Neuron (in vitro differentiated cells): Measurements from ENCODE around the gene CWC15.
"Not testable (repeated sequence)": the region's sequence is repeated elsewhere in the genome, so short reads cannot be mapped to it uniquely, and the experiment has no call there.

Experiments used
- H2AFZ ChIP-seq: one replicate; pipeline ENCODE4 v1.6.1; 2013; ENCODE audit warnings: low read depth, mild to moderate bottlenecking, inconsistent platforms, low read length, moderate library complexity
- H3K27me3 ChIP-seq: one replicate; pipeline ENCODE4 v1.6.1; 2013; ENCODE audit warnings: low read length; ENCODE audit not compliant: insufficient read depth
- H3K36me3 ChIP-seq: one replicate; pipeline ENCODE4 v1.6.1; 2013; ENCODE audit warnings: low read length; ENCODE audit not compliant: insufficient read depth
- H3K4me1 ChIP-seq: one replicate; pipeline ENCODE4 v1.6.1; 2013; ENCODE audit warnings: low read length; ENCODE audit not compliant: insufficient read depth
- H3K4me3 ChIP-seq: 2 replicates; pipeline ENCODE4 v1.5.1; 2013; ENCODE audit warnings: mild to moderate bottlenecking, low read length, moderate library complexity
- H3K9me3 ChIP-seq: one replicate; pipeline ENCODE4 v1.6.1; 2013; ENCODE audit warnings: low read length

Gene CWC15

DNA sequence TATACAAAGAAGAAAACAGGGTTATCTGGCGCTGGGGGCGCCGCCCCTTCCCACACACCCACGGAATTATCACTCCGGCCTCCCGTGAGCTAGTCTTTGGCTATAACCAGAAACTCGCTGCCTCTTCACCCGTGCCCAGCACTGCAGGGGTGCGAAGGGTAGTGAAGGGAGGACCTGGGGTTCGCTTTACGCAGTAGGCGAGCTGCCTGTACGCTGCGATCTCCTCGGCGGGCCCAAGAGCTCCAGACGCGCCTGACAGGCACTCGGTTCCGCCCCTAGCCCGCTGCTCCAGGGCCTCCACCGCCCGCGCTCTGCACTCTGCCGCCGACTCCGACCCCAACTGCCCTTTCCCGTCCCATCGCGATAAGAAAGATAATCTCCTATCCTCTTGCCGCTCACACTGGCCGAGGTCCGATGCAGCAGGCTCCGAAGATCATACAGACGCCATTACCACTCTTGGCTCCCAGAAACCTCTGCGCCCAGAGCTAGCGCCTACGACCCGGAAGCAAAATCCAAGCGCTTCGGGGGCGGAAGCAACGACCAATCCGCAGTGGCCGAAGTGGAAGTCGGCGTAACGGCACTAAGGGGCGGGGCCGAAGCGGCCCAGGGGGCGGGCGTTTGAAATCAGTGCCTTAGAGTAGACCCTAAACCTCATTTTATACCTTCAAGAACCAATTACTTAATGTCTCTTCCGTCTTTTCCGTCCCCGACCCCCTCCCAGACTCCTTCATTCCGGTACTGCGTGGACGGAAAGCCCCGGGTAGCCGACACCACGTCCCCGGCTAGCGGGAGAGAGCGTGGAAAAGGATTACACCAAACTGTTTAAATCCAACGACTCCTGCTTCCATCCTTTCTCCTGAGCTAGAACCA, at the start of gene CWC15, which contains the start of gene KDM4D:
Gene CWC15 (minus strand): TSS at position 458 of the 870 bp plus-strand sequence. CDS start 1,371 bp downstream, outside the sequence.
Gene KDM4D (plus strand): TSS at position 611 of the 870 bp plus-strand sequence. CDS start 23,664 bp downstream, outside the sequence.
- H2AFZ ChIP-seq = peak within 1 kb of the TSS; percentile 99
- peaks cover 39% of the 10 kb centered on the region for H3K36me3 ChIP-seq
- no peaks in the 10 kb centered on the region for H3K27me3 ChIP-seq
- H3K9me3 ChIP-seq = no peaks in the 10 kb centered on the region
- H3K4me3 ChIP-seq = peak within 1 kb of the TSS; percentile 100
- peaks cover 15% of the 10 kb centered on the region for H3K4me1 ChIP-seq

DNA sequence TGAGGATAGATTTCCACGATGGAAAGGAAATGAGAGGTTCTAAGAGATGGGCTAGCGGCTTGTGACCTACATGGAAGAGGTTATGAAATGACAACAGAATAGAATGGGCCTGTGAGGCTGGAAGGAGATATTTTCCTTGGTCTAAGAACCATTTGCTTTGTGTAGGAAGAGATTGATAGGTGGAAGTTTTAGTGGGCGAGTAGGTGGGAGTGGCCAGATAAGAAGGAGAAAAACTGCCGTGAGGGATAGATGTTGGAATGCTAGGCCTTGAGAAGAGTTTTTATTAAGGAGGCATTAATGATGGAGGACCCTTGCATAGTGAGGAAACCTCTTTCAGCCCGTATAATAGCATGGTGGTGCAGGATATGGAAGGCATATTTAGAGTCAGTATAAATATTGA, 48.1 kb upstream of the CWC15 start:
- not testable (repeated sequence) for H2AFZ ChIP-seq, H3K4me1 ChIP-seq, H3K9me3 ChIP-seq, H3K4me3 ChIP-seq, H3K27me3 ChIP-seq, H3K36me3 ChIP-seq

DNA sequence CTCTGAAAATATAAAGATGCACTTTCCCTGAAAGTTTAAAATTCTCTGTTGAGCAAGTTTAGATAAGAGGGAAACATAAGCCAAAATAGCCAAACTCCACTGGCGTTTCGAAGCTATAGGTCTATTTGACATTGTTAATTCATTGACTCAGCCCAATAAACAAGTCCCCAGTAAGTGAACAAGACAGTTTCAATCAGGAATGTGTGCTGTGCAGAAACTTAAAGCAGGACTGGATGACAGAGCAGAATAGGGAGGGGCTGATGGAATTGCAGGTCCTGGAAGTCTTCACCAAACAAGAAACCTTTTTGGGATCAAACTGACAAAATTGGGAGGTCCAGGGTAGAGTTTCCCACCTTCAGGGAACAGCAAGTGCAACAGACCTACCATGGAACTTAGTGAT, 42.8 kb upstream of the CWC15 start:
- Histone ChIP-seq H3K27me3 (no peaks in the 10 kb centered on the region), H3K9me3 (no peaks in the 10 kb centered on the region), H2AFZ (no peak overlapping the region), H3K4me1 (peaks cover 4% of the 10 kb centered on the region), H3K36me3 (no peaks in the 10 kb centered on the region), H3K4me3 (no peak overlapping the region)

DNA sequence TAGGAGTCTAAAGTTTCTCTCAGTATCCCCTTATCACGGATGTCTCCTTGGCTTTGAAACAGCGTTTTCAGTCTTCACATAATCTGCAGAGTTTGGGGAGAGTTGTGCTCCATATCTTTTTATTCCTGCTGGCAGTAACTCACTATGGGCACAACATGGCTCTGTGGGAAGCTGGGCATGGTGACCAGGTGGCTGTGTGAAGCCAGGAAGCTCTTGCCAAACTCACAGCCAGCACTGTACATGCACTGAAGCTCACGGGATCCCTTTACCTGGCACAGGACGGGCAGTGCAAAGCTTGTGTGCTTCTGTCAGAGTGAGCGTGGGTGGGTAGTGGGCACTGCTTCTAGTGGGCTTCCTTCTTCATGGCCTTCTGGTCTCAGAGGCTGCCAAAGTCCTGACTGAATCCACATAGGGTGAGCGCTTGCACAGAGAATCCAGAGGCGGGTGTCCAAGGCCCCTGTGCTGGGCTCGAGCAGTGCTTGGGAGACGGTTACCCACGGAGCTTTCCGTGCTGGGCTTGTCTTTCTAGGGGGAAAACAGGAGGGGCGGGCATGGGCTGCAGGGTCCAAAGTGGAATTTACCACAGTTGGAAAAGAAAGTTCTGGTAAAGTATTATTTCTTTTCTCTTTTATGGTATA, 40.9 kb upstream of the CWC15 start:
- peaks cover 4% of the 10 kb centered on the region for H3K4me1 ChIP-seq
- H2AFZ ChIP-seq = no peak overlapping the region
- H3K36me3 ChIP-seq = no peaks in the 10 kb centered on the region
- H3K9me3 ChIP-seq = no peaks in the 10 kb centered on the region
- no peaks in the 10 kb centered on the region for H3K27me3 ChIP-seq
- no peak overlapping the region for H3K4me3 ChIP-seq

DNA sequence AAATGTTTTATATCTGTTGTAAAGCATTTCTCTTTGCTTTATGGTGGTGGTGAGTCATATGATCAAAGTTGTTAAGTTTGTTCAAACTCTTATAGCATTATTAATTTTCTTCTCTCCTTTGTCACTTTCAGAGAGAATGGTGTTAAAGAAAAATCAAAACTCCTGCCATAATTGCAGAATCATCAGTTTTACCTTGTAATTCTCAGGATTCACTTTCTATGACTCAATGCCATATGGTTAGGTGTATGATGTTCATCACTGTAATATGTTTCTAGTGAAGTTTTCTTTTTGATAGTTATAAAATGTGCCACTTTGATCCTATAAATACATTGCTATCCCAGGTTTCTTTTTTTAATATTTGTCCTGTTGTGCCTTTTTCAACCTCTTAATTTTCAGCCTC, 38.0 kb upstream of the CWC15 start:
- H3K36me3 ChIP-seq = no peaks in the 10 kb centered on the region
- H3K27me3 ChIP-seq = no peaks in the 10 kb centered on the region
- no peaks in the 10 kb centered on the region for H3K4me1 ChIP-seq
- H3K9me3 ChIP-seq = no peaks in the 10 kb centered on the region
- H3K4me3 ChIP-seq = no peak overlapping the region
- no peak overlapping the region for H2AFZ ChIP-seq

DNA sequence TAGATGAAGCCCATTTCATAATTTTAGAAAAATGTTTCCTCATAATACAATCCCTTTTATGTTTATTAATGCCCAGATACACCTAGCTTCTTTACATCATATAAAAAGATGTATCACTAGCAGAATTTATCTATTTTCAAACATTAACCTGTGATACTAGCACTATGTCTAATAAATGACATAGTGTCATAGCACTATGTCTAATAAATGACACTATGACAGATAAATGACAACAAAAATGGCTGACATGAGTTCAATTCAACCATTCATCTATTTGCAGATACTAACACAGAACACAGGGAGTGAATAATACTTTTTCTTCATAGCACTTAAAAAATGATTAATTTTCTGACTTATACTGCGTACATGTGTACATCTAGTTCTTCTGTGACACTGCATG, 32.3 kb upstream of the CWC15 start:
- Histone ChIP-seq H2AFZ (no peak overlapping the region), H3K27me3 (no peaks in the 10 kb centered on the region), H3K4me1 (no peaks in the 10 kb centered on the region), H3K9me3 (no peaks in the 10 kb centered on the region), H3K36me3 (no peaks in the 10 kb centered on the region), H3K4me3 (no peak overlapping the region)

DNA sequence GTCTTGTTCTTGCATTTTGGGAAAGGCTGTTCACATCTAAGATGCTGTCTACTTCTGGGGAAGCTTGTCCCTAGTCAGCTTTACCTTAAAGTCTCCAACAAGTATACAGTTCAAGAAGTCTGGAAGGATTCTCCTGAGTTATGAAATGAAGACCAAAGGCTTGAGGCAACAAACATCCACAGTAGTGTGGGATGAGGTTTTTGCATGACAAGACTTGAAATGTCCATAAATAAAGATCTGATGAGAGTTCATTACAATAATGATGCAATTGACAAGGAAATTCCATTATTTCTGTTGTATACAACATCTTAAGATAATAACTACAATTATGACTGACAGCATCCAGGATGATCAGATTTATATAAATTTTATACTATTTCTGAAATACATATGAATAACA, 30.4 kb upstream of the CWC15 start:
- H3K36me3 ChIP-seq = peaks cover 3% of the 10 kb centered on the region
- H3K27me3 ChIP-seq = no peaks in the 10 kb centered on the region
- no peak overlapping the region for H2AFZ ChIP-seq
- H3K4me3 ChIP-seq = no peak overlapping the region
- no peaks in the 10 kb centered on the region for H3K9me3 ChIP-seq
- H3K4me1 ChIP-seq = no peaks in the 10 kb centered on the region

DNA sequence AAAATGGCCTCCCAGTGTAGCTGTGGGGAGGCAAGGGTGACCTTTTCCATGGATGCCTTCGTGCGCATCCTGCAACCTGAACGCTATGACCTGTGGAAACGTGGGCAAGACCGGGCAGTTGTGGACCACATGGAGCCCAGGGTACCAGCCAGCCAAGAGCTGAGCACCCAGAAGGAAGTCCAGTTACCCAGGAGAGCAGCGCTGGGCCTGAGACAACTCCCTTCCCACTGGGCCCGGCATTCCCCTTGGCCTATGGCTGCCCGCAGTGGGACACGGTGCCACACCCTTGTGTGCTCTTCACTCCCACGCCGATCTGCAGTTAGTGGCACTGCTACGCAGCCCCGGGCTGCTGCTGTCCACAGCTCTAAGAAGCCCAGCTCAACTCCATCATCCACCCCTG, 24.9 kb upstream of the CWC15 start:
- Histone ChIP-seq H3K27me3 (no peaks in the 10 kb centered on the region), H3K9me3 (no peaks in the 10 kb centered on the region), H3K36me3 (peaks cover 17% of the 10 kb centered on the region), H2AFZ (no peak overlapping the region), H3K4me1 (no peaks in the 10 kb centered on the region), H3K4me3 (no peak overlapping the region)

DNA sequence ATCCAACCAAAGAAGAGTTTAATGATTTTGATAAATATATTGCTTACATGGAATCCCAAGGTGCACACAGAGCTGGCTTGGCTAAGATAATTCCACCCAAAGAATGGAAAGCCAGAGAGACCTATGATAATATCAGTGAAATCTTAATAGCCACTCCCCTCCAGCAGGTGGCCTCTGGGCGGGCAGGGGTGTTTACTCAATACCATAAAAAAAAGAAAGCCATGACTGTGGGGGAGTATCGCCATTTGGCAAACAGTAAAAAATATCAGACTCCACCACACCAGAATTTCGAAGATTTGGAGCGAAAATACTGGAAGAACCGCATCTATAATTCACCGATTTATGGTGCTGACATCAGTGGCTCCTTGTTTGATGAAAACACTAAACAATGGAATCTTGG, 24.1 kb upstream of the CWC15 start:
- H3K36me3 ChIP-seq = peaks cover 17% of the 10 kb centered on the region
- peaks cover 3% of the 10 kb centered on the region for H3K4me1 ChIP-seq
- no peak overlapping the region for H2AFZ ChIP-seq
- H3K4me3 ChIP-seq = no peak overlapping the region
- no peaks in the 10 kb centered on the region for H3K27me3 ChIP-seq
- no peaks in the 10 kb centered on the region for H3K9me3 ChIP-seq

DNA sequence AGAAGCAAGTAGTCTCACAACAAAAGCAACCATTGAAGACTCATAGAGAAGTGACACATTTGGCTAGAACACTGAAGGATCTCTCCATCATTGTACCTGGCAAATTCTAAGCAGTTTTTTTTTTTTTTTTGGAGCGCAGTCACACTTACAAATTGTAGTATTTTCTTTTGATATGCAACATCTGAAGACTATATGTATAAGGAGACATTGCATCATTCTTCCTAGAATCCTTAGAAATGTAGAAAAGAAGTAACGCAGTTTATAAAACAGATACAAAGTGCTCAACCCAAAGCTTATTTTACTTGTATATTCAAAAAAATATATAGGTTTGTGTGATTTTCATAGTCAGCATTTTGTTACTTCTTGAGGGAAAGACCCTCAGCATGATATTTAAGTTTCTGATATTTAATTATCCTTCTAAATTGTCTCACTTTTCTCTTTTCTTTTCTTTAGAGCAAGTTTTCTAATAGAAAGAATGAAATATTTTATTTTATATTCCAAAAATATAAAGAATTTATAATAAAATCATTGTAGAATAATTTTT, 20.1 kb upstream of the CWC15 start:
- Histone ChIP-seq H3K4me3 (no peak overlapping the region), H2AFZ (no peak overlapping the region), H3K36me3 (peaks cover 12% of the 10 kb centered on the region), H3K27me3 (no peaks in the 10 kb centered on the region), H3K9me3 (no peaks in the 10 kb centered on the region), H3K4me1 (peaks cover 3% of the 10 kb centered on the region)

DNA sequence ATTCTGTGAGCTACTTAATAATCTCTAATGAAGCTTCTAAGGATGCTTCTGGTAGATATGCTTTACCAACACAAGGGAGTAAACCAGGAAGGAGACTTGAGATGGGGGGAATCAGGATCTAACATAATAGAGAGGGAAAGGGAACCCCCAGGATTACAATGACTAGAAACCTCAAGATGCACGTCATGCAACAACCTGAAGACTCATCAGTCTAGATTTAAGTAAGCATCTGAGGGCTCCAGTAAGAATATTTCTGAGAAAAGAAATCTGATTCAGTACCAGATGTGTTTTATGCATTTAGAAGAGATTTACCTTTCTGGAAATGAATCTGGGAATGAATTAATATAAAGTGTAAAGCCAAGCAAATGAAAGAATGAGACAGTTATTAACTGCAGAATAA, 15.4 kb upstream of the CWC15 start:
- Histone ChIP-seq H3K36me3 (no peaks in the 10 kb centered on the region), H3K9me3 (no peaks in the 10 kb centered on the region), H3K4me3 (no peak overlapping the region), H3K4me1 (peaks cover 3% of the 10 kb centered on the region), H3K27me3 (no peaks in the 10 kb centered on the region), H2AFZ (no peak overlapping the region)

DNA sequence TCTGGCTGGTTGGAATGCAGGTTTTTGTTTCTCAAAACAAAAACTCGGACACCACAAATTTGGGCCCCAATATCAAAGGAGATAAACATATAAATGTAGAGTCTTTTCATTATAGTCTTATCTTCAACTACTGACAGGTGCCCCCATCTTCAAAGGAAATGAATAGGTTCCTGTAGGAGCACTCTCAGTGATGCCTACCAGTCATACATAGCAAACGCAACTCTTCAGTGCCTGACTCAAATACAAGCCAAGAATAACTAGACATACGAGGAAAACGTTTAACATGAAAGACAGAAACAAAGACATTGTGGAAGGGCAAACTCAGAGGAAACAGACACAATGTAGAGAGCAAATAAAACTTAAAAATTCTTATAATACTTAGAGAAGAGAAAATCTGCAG, 14.0 kb upstream of the CWC15 start:
- Histone ChIP-seq H3K27me3 (no peaks in the 10 kb centered on the region), H2AFZ (no peak overlapping the region), H3K4me1 (no peaks in the 10 kb centered on the region), H3K36me3 (no peaks in the 10 kb centered on the region), H3K4me3 (no peak overlapping the region), H3K9me3 (no peaks in the 10 kb centered on the region)

DNA sequence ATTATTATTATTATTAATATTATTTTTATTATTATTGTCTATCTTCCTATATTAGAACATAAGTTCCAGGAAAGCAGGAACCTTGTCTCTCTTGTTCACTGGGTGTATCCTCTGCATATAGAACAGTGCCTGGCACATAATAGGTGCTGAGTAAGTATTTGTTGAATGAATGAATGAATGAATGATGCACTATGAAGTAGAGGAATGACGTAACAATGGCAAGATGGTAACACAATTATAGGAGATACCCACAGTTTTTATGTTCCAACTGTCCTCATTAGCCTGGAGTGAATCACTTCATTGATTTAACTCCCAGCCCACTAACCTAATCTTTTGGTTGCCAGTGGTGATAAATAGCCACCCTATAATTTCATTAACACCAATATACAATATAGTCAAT, 2.2 kb upstream of the CWC15 start:
- no peak overlapping the region for H3K4me3 ChIP-seq
- H3K4me1 ChIP-seq = peaks cover 15% of the 10 kb centered on the region
- no peaks in the 10 kb centered on the region for H3K9me3 ChIP-seq
- no peak overlapping the region for H2AFZ ChIP-seq
- H3K36me3 ChIP-seq = peaks cover 16% of the 10 kb centered on the region
- no peaks in the 10 kb centered on the region for H3K27me3 ChIP-seq
